ENCODE results near the gene ARHGAP10.

Gene ARHGAP10

GRCh38 chr4:147732518-147733235, 789 bp downstream of the ARHGAP10 start:
- DNase-seq: no peak

DNA sequence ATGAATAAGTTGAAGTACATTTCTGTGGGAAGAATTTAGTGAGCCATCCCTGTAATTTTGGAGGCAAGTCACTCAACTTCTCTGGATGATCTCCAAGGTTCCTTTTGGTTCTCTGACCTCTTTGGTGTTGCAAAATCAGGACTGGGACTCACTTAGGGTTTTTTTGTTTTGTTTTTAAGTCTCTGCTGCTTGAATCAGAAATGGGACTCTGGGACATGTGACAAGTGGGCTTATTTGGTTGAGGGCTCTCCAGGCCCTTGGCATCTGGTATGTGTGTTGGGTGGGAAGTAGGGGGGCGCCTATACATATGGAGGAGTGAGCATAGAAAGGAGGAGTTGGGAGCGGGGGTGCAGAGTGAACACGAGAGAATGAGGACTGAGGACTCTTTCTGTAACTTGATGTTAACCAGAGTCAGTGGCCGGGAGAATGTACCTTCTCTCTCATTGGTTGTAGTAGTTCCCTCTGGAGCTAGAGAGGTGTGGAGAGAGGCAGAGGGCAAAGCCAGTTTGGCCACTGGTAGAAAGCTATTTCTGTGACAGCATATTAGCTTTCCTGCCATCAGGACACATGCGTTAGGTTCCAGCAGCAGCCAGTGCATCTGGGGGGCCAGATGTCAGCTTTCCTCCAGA, 1.9 kb downstream of the ARHGAP10 start:
- DNase-seq: no peak

DNA sequence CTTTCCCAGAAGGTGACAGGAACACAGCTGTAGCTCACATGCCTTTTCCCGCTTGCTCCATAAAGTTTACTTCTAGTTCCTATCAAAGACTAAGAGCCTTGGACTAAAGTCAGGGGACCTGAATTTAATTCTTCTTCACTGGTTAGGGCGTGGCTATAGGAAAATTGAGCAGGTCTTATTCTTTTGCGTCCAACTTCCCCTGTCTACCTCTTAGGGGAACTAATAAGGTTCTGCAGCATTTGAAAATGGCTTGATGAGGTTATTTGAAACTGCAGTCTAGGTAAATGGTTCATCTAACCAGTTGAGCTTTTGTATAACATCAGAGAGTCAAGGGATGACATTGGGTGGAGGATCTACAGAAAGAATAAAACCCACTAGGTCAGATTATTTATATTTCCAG, 2.6 kb downstream of the ARHGAP10 start:
- DNase-seq: no peak

- DNase-seq: no peak
Measured at GRCh38 chr4:147735413-147736301, 3.8 kb downstream of the ARHGAP10 start.

GRCh38 chr4:147736458-147736857, 4.6 kb downstream of the ARHGAP10 start:
- DNase-seq: no peak

DNA sequence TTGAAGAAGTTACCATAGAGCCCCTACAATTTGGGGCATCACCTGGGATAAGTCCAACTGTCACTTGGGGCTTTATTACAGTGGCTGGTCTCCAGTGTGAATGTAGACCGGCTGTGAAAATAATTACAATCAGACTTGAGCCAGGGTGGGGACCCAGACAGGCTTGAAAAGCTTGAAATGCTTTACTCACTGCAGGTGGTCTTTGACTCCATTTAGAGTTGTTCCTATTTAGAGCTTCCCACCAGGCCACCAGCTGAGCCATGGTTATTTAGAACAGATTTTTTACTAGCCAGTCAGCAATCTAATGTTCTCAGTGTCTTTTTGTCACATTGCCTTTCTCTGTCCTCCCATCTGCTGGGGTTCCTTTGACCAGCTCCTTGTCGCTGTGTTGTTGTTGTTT, 5.7 kb downstream of the ARHGAP10 start:
- DNase-seq: no peak

- no peak for DNase-seq
Measured at GRCh38 chr4:147739239-147739823, 7.4 kb downstream of the ARHGAP10 start.

GRCh38 chr4:147740176-147740575, 8.3 kb downstream of the ARHGAP10 start:
- DNase-seq: no peak

DNA sequence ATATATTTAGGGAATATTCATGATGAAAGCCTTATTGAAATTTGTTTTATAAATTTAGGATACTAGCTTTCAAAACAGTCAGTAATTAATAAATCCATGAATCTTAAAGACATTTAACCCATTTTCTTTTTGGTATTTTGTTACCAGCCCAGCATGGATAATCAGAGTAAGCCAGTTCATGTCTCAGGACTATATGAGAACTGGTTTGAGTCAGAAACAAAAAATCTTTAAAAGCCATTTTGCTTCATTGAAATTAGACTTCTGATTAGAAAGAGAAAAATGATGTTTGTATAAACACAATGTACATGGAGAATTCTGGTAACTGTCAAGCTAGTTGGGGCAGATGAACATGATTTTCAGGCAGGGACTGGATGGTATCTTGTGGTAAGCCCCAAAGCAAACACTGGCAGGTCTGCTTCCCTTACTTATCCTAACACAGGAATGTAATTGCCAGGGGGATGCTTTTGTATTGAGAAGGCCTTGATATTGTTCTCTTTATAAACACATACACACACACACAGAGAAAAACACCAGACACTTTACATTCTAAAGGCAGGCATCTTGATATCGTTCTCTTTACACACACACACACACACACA, 9.4 kb downstream of the ARHGAP10 start:
- DNase-seq: no peak

DNA sequence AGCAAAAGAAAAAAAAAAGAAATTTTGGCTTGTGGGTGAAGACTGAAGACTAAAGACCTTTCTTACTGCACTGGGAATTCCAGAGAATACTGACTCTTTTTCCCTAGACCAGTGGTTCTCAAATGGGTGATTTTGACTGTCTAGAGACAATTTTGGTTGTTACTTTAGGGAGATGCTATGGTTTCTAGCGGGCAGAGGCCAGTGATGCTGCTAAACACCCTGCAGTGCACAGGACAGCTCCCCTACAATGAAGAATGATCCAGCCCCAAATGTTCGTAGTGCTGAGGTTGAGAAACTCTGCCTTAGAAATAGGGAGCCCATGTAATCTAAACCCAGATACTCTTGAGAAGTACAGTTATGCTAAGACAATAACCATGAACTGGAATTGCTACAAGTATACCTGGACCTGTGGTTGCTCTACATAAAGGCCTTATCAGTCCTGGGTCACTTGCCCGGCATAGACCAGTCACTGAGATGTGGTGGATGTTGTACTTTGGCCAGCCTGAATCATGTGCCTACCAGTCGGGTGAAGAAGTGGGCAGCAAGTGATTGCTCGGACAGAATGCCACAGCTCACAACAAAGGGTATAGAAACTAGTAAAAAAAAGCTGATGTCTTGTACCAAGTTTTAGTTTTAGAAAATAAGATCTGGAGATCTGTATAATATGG, 16.0 kb downstream of the ARHGAP10 start:
- DNase-seq: no peak

DNA sequence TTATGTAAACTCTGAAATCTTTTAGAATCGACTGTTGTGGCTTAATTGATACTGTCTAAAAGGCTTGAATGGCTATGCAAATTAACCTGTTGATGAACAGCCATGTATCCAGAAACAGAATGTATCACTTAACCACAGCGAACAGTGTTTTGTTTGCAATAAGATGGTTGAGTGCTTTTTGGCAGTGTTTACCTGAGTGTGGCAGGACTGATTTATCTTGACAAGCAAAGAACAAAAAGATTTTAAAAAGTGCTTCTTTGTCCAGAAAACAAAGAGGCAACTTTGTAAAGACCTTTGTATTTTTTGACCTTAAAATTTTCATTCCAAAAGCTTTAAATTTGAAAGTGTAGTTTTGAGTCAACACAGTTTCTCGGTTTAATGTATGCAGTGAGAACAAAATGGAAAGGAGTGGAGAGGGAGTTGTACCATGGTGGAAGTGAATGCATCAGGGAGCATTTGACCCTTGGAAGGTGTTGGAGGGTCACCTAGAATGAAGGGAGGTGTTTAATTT, 18.0 kb downstream of the ARHGAP10 start:
- DNase-seq: no peak

- DNase-seq: no peak
Measured at GRCh38 chr4:147753047-147753446, 21.2 kb downstream of the ARHGAP10 start.

GRCh38 chr4:147754037-147754445, 22.2 kb downstream of the ARHGAP10 start:
- DNase-seq: no peak

GRCh38 chr4:147755561-147756295, 23.8 kb downstream of the ARHGAP10 start:
- no peak for DNase-seq

DNA sequence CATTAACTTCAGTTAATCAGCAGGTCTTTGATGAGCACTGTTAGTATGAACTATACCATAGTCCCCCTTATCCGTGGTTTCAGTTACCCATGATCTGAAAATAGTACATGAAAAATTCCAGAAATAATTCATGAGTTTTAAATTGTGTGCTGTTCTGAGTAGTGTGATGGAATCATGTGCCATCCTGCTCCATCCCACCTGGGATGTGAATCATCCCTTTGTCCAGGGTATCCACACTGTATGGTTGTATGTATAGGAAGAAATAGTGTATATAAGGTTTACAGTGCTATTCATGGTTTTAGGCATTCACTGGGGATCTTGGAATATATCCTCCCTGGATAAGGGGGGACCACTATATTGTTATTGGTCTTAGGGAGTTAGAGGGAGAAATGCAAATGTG, 24.5 kb downstream of the ARHGAP10 start:
- no peak for DNase-seq

- DNase-seq: no peak
Measured at GRCh38 chr4:147760176-147760575, 28.3 kb downstream of the ARHGAP10 start.

GRCh38 chr4:147760695-147761094, 28.8 kb downstream of the ARHGAP10 start:
- no peak for DNase-seq

GRCh38 chr4:147761218-147761883, 29.5 kb downstream of the ARHGAP10 start:
- DNase-seq: no peak

GRCh38 chr4:147764337-147764736, 32.4 kb downstream of the ARHGAP10 start:
- no peak for DNase-seq

GRCh38 chr4:147765121-147765529, 33.2 kb downstream of the ARHGAP10 start:
- DNase-seq: no peak

DNA sequence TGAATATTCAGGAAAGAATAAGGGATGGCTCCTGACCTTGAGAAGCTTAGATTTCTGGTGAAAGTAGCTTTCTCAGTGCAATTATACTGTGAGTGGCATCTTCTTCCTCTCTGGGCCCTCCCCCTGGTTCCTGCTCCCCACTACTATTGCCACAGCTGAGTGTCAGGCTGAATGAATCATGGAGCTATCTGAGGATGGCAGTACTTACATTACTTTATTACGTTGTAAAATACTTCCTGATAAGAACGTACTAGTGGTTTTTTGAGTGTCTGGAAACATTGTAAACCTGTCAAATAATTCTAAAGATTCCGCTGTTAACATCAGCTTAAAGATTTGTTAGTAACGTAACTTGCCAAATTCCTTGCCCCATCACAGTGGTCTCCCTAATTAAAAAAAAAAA, 36.2 kb downstream of the ARHGAP10 start:
- DNase-seq: no peak
